M059J (cell line): ENCODE data around the gene BRD9. TPM values are rescaled to one million over a fixed set of nuclear protein-coding genes. Genes with fewer than 3 reads are reported as not detected.
A peak's percentile ranks its signal among the peaks of the same experiment; 100 is the strongest.

ENCODE experiments used
- DNase-seq: peaks from one replicate; pipeline ENCODE4 v3.0.0-alpha.2; 2012; ENCODE audit warnings: low read depth
- total RNA-seq: library from RNA; depleted of rRNA; stranded (reverse); fragments of >200 nt; shearing (Covaris generic); gene quantifications from 2 replicates; pipeline ENCODE4 v1.2.3, GENCODE V29; 2014

BRD9 gene
- total RNA-seq, 1 experiment from 2014 or later, result 37.3 TPM

- no peak for DNase-seq
These were observed 11.1 kb upstream of the BRD9 start for GRCh38 chr5:903756-904096.

- DNase-seq, result no peak
These were observed 9.7 kb upstream of the BRD9 start for GRCh38 chr5:902129-902916.

- DNase-seq, result no peak
These were observed 8.2 kb upstream of the BRD9 start for GRCh38 chr5:900781-901180.

- no peak for DNase-seq
These were observed 1.1 kb upstream of the BRD9 start for GRCh38 chr5:893711-894110.

GRCh38 chr5:893137-893506, 521 bp upstream of the BRD9 start:
- no peak for DNase-seq

GRCh38 chr5:891837-892393, 686 bp downstream of the BRD9 start:
- DNase-seq, result peak; percentile 19

- no peak for DNase-seq
These were observed 1.3 kb downstream of the BRD9 start for GRCh38 chr5:891117-891836.

GRCh38 chr5:889075-889710, 3.4 kb downstream of the BRD9 start:
- no peak for DNase-seq

- DNase-seq, result no peak
These were observed 4.0 kb downstream of the BRD9 start for GRCh38 chr5:888638-889035.

- no peak for DNase-seq
These were observed 4.5 kb downstream of the BRD9 start for GRCh38 chr5:887947-888637.

GRCh38 chr5:886716-887325, 5.8 kb downstream of the BRD9 start:
- DNase-seq, result no peak

- no peak for DNase-seq
These were observed 6.6 kb downstream of the BRD9 start for GRCh38 chr5:886036-886435.

GRCh38 chr5:885529-885928, 7.1 kb downstream of the BRD9 start:
- DNase-seq, result peak; percentile 4

GRCh38 chr5:885127-885442, 7.5 kb downstream of the BRD9 start:
- DNase-seq, result no peak

GRCh38 chr5:884345-885126, 8.1 kb downstream of the BRD9 start:
- no peak for DNase-seq

- no peak for DNase-seq
These were observed 9.0 kb downstream of the BRD9 start for GRCh38 chr5:883475-884181.

- DNase-seq, result no peak
These were observed 10.1 kb downstream of the BRD9 start for GRCh38 chr5:882253-883183.

- DNase-seq, result no peak
These were observed 11.1 kb downstream of the BRD9 start for GRCh38 chr5:881551-881935.

GRCh38 chr5:880816-881550, 11.6 kb downstream of the BRD9 start:
- no peak for DNase-seq
